KBM-7 (cell line): ENCODE data around the gene H6PD.
A peak's percentile ranks its signal among the peaks of the same experiment; 100 is the strongest.

ENCODE experiments used
- DNase-seq: peaks from one replicate; pipeline ENCODE4 v3.0.0-alpha.2; 2015
- in situ Hi-C: fragments of 300-500 bp; cut with MboI; formaldehyde crosslinking; loops from 2 replicates; pipeline ENCODE4 v1.14.3; 2020; ENCODE audit warnings: low sequenced_read_pairs, low pct_unique_long_range_greater_than_20kb, mixed read lengths

The H6PD gene

GRCh38 chr1:9202240-9202870 lies 32.2 kb upstream of the H6PD start:
- no peak for DNase-seq
- in situ Hi-C loops = no loop called here

DNA sequence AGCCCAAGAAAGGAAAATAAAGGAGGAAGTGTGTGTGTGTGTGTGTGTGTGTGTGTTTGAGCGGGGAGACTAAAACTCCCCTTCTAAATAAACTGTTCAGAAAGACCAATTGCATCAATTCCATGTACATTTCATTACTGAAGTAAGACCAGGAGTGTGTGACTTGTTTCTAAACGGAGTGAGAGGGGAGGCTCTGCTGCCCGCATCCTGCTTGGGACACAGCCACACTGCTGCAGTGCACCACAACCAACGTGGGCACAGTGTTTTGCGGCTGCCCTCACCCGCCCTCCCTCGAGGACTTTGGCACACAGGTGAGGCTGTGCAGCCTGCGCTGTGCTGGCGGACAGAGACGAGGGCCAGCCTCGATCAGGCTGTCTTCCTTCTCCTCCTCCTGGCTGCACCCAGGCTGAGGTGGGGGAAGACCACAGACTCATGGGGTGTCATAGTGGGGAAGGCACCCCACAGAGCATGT lies 31.0 kb upstream of the H6PD start:
- peak; percentile 24 for DNase-seq

DNA sequence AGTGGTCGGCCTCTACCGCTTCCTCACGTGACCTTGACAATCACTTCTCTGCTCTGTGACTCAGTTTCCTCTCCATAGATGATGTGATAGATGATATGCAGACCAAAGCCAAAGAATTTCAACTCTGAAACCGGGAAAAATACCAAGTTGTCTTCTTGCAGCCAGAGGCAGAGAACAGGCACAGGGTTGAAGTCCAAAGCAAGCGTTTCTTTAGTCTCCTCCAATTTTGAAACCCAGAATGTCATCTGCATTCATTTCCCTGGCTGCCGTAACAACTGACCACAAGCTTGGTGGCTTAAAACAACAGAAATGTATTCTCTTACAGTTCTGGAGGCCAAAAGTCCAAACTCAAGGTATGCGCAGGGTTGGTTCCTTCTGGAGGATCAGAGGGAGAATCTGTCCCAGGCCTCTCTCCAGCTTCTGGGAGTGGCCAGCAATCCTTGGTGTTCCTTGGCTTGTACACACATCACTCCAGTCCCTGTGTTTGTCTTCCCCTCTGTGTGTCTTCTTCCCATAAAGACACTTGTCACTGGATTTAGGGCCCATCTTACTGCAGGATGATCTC lies 30.3 kb upstream of the H6PD start:
- DNase-seq = no peak
- in situ Hi-C loops = no loop called here

More for the DNA sequence above, 31.0 kb upstream of the H6PD start:
- in situ Hi-C loops = no loop called here

- in situ Hi-C loops = no loop called here
These were observed 27.5 kb upstream of the H6PD start for GRCh38 chr1:9207086-9207485.

DNA sequence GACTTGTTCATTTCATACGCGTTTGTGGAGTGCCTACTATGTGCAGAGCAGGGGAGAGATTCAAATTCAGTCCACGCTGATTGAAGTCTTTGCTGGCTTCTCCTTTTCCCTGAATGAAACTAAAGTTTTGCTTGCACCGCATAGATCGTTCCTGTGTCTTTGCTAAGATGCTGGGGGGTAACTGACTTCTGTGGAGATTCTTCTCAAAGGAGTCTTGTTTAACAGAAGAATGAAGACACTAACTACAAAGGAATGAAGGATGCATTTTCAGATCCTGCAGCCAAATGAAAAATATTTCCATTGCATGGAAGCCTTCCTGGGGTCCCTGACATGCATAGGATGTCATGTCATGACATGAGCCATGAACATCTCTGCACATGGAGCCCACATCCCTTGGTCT lies 26.9 kb upstream of the H6PD start:
- in situ Hi-C loops = no loop called here
- no peak for DNase-seq

More at GRCh38 chr1:9207086-9207485, 27.5 kb upstream of the H6PD start:
- DNase-seq = no peak

DNA sequence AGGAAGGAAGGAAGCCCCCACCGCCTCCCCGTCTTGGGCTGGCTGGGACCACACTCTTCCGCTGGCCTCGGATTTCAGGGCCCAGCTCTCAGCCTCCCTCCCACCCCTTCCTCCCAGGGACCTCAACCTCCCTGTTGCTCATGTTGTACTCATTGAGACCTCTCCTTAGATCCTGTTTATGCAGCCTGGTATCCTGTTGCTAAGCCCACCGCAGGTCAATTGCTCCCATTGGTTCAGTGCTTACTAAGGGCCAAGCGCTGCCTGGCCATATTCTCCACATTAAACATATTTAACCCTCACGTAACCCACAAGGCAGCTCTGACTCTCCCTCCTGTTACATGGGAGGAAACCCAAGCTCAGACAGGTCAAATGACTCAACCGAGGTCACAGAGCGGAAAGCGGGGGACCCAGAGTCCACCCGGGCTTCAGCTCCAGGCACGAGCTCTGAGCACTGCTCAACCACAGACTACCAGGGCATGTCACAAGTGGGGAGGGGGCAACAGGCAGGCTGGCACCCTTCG lies 23.2 kb upstream of the H6PD start:
- in situ Hi-C loops = no loop called here
- DNase-seq = no peak

DNA sequence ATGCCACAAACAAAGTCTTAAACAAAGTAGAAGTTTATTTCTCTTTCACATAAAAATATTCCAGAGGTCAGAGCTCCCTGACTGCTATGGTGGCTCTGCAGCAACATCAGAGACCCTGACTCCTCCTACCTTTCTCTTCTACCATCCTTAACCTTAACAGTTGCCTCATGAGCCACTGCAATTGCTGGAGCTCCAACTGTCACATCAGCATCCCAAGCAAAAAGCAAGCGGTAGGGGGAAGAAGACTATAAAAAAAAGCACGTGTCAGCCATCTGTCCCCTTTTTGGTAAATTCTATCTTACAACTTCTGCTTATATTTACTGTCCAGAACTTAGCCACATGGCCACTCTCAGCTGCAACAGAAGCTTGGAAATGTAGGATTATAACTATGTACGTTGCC lies 21.8 kb upstream of the H6PD start:
- in situ Hi-C loops = no loop called here
- DNase-seq = no peak

DNA sequence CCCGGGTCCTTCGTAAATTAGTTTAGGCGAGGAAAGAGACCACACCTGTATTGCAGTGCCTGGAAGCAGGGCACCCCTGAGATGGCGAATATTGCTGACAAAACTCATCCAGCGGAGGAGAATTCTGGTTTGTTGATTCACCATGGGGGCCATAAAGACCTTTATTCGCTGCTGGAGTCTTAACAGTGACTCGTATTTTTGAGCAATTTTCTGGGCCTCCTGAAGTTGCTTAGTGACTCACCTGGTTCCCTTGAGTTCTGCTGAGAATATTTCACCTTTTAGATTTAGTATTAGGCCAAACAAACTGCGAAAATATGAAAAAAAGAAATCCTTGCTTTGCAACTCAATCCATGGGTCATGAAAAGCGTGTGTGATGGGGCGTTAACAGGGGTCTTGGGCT lies 20.6 kb upstream of the H6PD start:
- in situ Hi-C loops = no loop called here
- no peak for DNase-seq

GRCh38 chr1:9218917-9219316 lies 15.7 kb upstream of the H6PD start:
- DNase-seq = no peak
- in situ Hi-C loops = no loop called here

DNA sequence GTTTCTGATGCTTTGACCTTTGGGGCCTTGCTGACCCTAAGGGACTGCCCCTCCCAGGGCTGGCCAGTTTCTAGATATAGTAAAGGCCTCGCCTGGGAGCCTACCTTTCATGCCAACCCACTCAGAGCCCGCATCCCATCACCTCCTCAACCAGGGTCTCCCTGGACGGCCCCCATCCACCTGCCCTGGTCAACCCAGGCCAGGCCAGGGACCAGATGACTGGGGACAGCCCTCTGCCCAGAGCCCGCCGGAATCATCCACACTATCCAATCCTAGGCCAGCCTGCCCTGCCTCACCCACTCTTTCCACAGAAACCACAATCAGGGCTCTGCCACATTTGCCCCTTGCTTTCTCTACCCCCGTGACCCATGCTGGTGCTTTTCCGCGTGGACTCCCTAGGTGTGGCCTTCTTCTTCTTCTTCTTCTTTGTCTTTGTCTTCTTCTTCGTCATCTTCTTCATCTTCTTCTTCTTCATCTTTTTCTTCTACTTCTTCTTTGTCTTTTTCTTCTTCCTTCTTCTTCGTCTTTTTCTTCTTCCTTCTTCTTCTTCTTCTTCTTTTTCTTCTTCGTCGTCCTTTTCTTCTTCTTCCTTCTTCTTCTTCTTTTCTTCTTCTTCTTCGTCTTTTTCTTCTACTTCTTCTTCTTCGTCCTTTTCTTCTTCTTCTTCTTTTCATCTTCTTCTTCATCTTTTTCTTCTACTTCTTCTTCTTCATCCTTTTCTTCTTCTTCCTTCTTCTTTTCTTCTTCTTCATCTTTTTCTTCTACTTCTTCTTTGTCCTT lies 11.5 kb upstream of the H6PD start:
- no peak for DNase-seq
- in situ Hi-C loops = no loop called here

GRCh38 chr1:9224664-9225410 lies 9.7 kb upstream of the H6PD start:
- in situ Hi-C loops = no loop called here

DNA sequence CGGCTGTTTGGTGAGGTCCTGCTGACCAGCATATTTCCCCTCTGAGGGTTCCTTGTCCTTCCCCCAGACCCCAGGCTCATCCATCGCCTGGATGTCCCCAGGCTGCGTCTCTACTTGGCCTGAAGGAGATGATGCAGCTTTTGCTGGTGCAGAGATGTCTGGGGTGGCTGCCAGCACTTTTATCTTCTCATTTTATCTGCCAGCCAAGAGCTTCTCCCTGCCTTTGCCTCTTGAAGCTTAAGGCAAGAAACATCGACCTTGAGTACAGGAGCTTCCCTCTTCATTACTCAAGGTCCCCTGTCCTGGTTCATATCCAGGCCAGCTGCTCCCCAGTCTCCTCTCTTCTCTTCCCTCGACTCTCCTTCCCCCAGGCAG lies 9.2 kb upstream of the H6PD start:
- no peak for DNase-seq
- in situ Hi-C loops = no loop called here

More at GRCh38 chr1:9224664-9225410, 9.7 kb upstream of the H6PD start:
- no peak for DNase-seq

DNA sequence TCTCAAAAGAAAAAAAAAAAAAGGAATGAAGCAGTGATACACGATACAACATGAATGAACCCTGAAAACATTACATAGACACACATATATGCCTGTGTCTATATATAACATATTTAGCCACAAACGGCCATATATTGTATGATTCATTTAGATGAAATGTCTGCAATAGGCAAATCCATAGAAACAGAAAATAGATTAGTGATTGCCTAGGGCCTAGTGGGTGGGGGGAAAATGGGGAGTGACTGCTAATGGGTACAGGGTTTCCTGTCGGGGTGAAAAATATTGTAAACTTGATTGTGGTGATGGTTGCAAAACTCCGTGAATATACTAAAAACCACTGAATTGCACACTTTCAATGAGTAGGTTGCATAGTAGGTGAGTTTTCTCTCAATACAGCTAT lies 6.0 kb upstream of the H6PD start:
- no peak for DNase-seq
- in situ Hi-C loops = no loop called here

- in situ Hi-C loops = no loop called here
- no peak for DNase-seq
These were observed 5.0 kb upstream of the H6PD start for GRCh38 chr1:9229549-9229948.

DNA sequence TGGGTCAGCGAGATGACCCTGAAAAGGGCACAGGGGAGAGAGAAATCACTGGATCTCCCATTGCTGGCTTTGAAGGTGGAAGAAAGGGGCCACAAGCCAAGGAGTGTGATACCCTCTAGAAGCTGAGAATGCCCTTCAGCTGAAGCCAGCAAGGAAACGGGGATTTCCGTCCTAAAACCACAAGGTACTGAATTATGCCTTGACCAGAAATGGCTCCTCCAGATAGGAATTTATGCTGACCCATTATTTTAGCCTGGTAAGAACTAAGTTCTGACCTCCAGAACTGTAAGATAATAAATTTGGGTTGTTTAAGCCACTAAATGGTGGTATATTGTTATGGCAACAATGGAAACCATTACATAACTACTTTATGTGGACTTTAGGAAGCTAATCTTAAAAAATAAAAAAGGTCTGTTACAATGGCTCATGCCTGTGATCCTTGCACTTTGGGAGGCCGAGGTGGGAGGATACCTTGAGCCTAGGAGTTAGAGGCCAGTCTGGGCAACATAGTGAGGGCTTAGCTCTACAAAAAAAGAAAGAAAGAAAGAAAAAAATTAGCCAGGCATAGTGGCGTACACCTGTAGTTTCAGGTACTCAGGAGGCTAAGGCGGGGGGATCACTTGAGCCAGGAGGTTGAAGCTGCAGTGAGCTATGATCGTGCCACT lies 3.6 kb upstream of the H6PD start:
- in situ Hi-C loops = no loop called here

GRCh38 chr1:9231648-9232332 lies 2.8 kb upstream of the H6PD start:
- in situ Hi-C loops = no loop called here
- DNase-seq = no peak

More for the DNA sequence above, 3.6 kb upstream of the H6PD start:
- no peak for DNase-seq

GRCh38 chr1:9233241-9233941 lies 1.2 kb upstream of the H6PD start:
- in situ Hi-C loops = no loop called here
- no peak for DNase-seq

GRCh38 chr1:9233942-9234222 lies 692 bp upstream of the H6PD start:
- no peak for DNase-seq
- in situ Hi-C loops = no loop called here
